WTC11 (cell line): ENCODE data around the gene RAB7A. TPM values are rescaled to one million over a fixed set of nuclear protein-coding genes. Genes with fewer than 3 reads are reported as not detected.

Experiments used
- ATAC-seq: fragments of 200-7000 bp; cut with Tn5 transposase; 2 replicates; pipeline ENCODE4 v1.10.0; 2021; ENCODE audit warnings: mild to moderate bottlenecking, moderate library complexity
- CTCF ChIA-PET: fragments of 300-600 bp; sonication (Branson Sonifier 250); formaldehyde crosslinking; loops from one replicate; lab custom pipeline; 2021; ENCODE audit warnings: antibody characterized with exemption; lab: Charles Lee
- POLR2A ChIA-PET: fragments of 350-600 bp; sonication (Branson Sonifier 250); formaldehyde crosslinking; loops from one replicate; lab custom pipeline; 2021; ENCODE audit warnings: antibody characterized with exemption; lab: Charles Lee
- DNase-seq: peaks from one replicate; pipeline ENCODE4 v3.0.0; 2021; ENCODE audit warnings: low spot score
- H3K27ac Mint-ChIP-seq: 2 replicates; pipeline ENCODE4 v1.8.0; 2021; ENCODE audit warnings: mixed read lengths
- H3K27me3 Mint-ChIP-seq: 2 replicates; pipeline ENCODE4 v1.8.0; 2021; ENCODE audit warnings: low read depth, mild to moderate bottlenecking, moderate library complexity, mixed read lengths
- H3K36me3 Mint-ChIP-seq: 2 replicates; pipeline ENCODE4 v1.8.0; 2021; ENCODE audit warnings: mixed read lengths
- H3K4me1 Mint-ChIP-seq: 2 replicates; pipeline ENCODE4 v1.8.0; 2022; ENCODE audit warnings: mixed read lengths
- H3K4me3 Mint-ChIP-seq: 2 replicates; pipeline ENCODE4 v1.8.0; 2021; ENCODE audit warnings: mild to moderate bottlenecking, moderate library complexity, mixed read lengths
- H3K9me3 Mint-ChIP-seq: 2 replicates; pipeline ENCODE4 v1.8.0; 2021; ENCODE audit warnings: mixed read lengths
- CREM ChIP-seq: sonication (generic); formaldehyde crosslinking; IDR thresholded peaks from 2 replicates; pipeline ENCODE4 v1.8.1; 2022; ENCODE audit warnings: mild to moderate bottlenecking, missing genetic modification reagents, moderate library complexity
- ETV6 ChIP-seq: sonication (generic); formaldehyde crosslinking; IDR thresholded peaks from 2 replicates; pipeline ENCODE4 v1.8.1; 2022; ENCODE audit warnings: mild to moderate bottlenecking, missing genetic modification reagents
- HMGA2 ChIP-seq: fragments of 250-450 bp; sonication (Bioruptor Pico); IDR thresholded peaks from 2 replicates; pipeline ENCODE4 v1.4.0; 2021; ENCODE audit warnings: mild to moderate bottlenecking, moderate library complexity
- JAZF1 ChIP-seq: fragments of 250-450 bp; sonication (Bioruptor Pico); IDR thresholded peaks from 2 replicates; pipeline ENCODE4 v1.9.0; 2021; ENCODE audit warnings: moderate library complexity, mild to moderate bottlenecking, inconsistent platforms
- MYBL2 ChIP-seq: sonication (generic); formaldehyde crosslinking; IDR thresholded peaks from 2 replicates; pipeline ENCODE4 v1.8.1; 2023; ENCODE audit warnings: mild to moderate bottlenecking, moderate library complexity, missing genetic modification reagents
- NFYB ChIP-seq: sonication (generic); formaldehyde crosslinking; conservative IDR thresholded peaks from 2 replicates; pipeline ENCODE4 v1.8.0; 2022; ENCODE audit warnings: low read depth, missing genetic modification reagents
- OVOL2 ChIP-seq: fragments of 250-450 bp; sonication (Bioruptor Pico); IDR thresholded peaks from 2 replicates; pipeline ENCODE4 v1.9.0; 2021; ENCODE audit warnings: mild to moderate bottlenecking, borderline replicate concordance
- SOX15 ChIP-seq: fragments of 250-450 bp; sonication (Bioruptor Pico); IDR thresholded peaks from 2 replicates; pipeline ENCODE4 v1.9.0; 2021; ENCODE audit warnings: mild to moderate bottlenecking
- TEAD1 ChIP-seq: sonication (generic); formaldehyde crosslinking; IDR thresholded peaks from 2 replicates; pipeline ENCODE4 v1.8.0; 2022; ENCODE audit warnings: mild to moderate bottlenecking, missing genetic modification reagents
- ZBTB21 ChIP-seq: sonication (generic); formaldehyde crosslinking; IDR thresholded peaks from 2 replicates; pipeline ENCODE4 v1.8.1; 2023; ENCODE audit warnings: mild to moderate bottlenecking, missing genetic modification reagents, borderline replicate concordance
- ZNF423 ChIP-seq: fragments of 250-450 bp; sonication (Bioruptor Pico); IDR thresholded peaks from 2 replicates; pipeline ENCODE4 v2.1.2; 2022; ENCODE audit warnings: mild to moderate bottlenecking, moderate library complexity
- ZNF671 ChIP-seq: fragments of 250-450 bp; sonication (Bioruptor Pico); IDR thresholded peaks from 2 replicates; pipeline ENCODE4 v1.8.0; 2021; ENCODE audit warnings: mild to moderate bottlenecking
- total RNA-seq: library from RNA; stranded (reverse); gene quantifications from 3 replicates; pipeline ENCODE4 v1.2.3, GENCODE V29; 2021
- TF ChIP-seq, protein P1 (sequence below): fragments of 250-450 bp; sonication (Bioruptor Pico); IDR thresholded peaks from 2 replicates; pipeline ENCODE4 v1.9.0; 2021; ENCODE audit warnings: moderate library complexity, mild to moderate bottlenecking, inconsistent platforms, borderline replicate concordance
- TF ChIP-seq, protein P2 (sequence below): sonication (generic); formaldehyde crosslinking; IDR thresholded peaks from 2 replicates; pipeline ENCODE4 v1.8.1; 2023; ENCODE audit warnings: mild to moderate bottlenecking, missing genetic modification reagents, borderline replicate concordance
- TF ChIP-seq, protein P3 (sequence below): sonication (generic); formaldehyde crosslinking; IDR thresholded peaks from 2 replicates; pipeline ENCODE4 v1.8.1; 2022; ENCODE audit warnings: low read depth, mild to moderate bottlenecking, moderate library complexity, missing genetic modification reagents, borderline replicate concordance
- TF ChIP-seq, protein P4 (sequence below): sonication (generic); formaldehyde crosslinking; IDR thresholded peaks from 2 replicates; pipeline ENCODE4 v1.8.0; 2022; ENCODE audit warnings: mild to moderate bottlenecking, missing genetic modification reagents
- TF ChIP-seq, protein P5 (sequence below): fragments of 250-450 bp; sonication (Bioruptor Pico); conservative IDR thresholded peaks from 2 replicates; pipeline ENCODE4 v1.9.0; 2021; ENCODE audit warnings: mild to moderate bottlenecking
- TF ChIP-seq, protein P6 (sequence below): sonication (generic); formaldehyde crosslinking; IDR thresholded peaks from 2 replicates; pipeline ENCODE4 v1.8.0; 2022; ENCODE audit warnings: missing genetic modification reagents
- TF ChIP-seq, protein P7 (sequence below): sonication (generic); formaldehyde crosslinking; IDR thresholded peaks from 2 replicates; pipeline ENCODE4 v1.8.1; 2022; ENCODE audit warnings: mild to moderate bottlenecking, missing genetic modification reagents, moderate library complexity, borderline replicate concordance

Gene RAB7A
- total RNA-seq, 1 experiment from 2014 or later: 184 TPM

DNA sequence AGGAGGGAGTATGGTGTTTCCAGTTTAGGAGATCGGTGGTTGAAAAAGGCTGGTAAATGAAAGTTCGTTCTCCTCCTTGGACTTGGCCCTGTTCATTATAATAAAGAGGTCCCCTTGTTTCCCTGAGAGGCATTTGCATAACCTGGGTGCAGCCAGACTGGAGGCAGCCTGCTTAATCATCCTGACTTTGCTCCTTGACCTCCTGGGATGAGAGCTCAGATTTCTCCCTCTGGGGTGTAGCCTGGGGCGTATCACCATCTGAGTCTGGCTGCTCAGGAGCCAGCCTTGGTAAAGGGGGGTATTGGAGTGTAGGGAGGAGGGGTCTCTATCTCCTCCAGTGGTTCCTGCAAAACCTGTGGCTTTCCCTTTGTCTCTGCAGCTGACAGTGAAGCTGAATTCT, 132.2 kb downstream of the RAB7A start (continued):
- TF ChIP-seq, protein P1, sequence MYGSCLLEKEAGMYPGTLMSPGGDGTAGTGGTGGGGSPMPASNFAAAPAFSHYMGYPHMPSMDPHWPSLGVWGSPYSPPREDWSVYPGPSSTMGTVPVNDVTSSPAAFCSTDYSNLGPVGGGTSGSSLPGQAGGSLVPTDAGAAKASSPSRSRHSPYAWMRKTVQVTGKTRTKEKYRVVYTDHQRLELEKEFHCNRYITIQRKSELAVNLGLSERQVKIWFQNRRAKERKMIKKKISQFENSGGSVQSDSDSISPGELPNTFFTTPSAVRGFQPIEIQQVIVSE (CRISPR knock-in tag): no peak

DNA sequence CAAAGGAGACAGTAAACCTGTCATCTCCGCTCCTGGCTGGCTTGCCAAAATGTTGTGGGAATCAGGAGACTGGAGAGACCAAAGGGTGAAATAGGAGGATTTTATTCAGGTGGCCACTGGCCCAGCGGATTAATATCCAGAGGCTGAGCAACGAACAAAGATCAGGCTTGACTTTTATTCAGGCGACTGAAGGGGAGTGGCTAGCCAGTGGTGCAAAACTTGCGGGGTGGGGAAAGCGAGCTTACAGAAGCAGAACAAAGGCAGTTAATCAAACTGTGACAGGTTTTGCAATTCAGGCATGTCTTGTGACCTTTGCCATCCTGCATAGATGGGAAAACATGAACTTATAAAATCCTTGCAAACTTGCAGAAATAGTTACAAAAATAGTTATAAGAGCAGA, 133.6 kb downstream of the RAB7A start:
- no peak overlapping the region for H3K27ac Mint-ChIP-seq
- DNase-seq (no peak), ATAC-seq (no peak)
- peaks cover 75% of the 10 kb centered on the region for H3K9me3 Mint-ChIP-seq
- TF ChIP-seq TEAD1 (CRISPR knock-in tag): no peak
- TF ChIP-seq, protein P2, sequence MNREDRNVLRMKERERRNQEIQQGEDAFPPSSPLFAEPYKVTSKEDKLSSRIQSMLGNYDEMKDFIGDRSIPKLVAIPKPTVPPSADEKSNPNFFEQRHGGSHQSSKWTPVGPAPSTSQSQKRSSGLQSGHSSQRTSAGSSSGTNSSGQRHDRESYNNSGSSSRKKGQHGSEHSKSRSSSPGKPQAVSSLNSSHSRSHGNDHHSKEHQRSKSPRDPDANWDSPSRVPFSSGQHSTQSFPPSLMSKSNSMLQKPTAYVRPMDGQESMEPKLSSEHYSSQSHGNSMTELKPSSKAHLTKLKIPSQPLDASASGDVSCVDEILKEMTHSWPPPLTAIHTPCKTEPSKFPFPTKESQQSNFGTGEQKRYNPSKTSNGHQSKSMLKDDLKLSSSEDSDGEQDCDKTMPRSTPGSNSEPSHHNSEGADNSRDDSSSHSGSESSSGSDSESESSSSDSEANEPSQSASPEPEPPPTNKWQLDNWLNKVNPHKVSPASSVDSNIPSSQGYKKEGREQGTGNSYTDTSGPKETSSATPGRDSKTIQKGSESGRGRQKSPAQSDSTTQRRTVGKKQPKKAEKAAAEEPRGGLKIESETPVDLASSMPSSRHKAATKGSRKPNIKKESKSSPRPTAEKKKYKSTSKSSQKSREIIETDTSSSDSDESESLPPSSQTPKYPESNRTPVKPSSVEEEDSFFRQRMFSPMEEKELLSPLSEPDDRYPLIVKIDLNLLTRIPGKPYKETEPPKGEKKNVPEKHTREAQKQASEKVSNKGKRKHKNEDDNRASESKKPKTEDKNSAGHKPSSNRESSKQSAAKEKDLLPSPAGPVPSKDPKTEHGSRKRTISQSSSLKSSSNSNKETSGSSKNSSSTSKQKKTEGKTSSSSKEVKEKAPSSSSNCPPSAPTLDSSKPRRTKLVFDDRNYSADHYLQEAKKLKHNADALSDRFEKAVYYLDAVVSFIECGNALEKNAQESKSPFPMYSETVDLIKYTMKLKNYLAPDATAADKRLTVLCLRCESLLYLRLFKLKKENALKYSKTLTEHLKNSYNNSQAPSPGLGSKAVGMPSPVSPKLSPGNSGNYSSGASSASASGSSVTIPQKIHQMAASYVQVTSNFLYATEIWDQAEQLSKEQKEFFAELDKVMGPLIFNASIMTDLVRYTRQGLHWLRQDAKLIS (CRISPR knock-in tag): no peak
- no peak for TF ChIP-seq MYBL2 (CRISPR knock-in tag)
- TF ChIP-seq OVOL2: no peak
- TF ChIP-seq HMGA2: no peak
- no peak for TF ChIP-seq ZBTB21 (CRISPR knock-in tag)
- TF ChIP-seq SOX15: no peak
- no peak for TF ChIP-seq JAZF1
- TF ChIP-seq, protein P3, sequence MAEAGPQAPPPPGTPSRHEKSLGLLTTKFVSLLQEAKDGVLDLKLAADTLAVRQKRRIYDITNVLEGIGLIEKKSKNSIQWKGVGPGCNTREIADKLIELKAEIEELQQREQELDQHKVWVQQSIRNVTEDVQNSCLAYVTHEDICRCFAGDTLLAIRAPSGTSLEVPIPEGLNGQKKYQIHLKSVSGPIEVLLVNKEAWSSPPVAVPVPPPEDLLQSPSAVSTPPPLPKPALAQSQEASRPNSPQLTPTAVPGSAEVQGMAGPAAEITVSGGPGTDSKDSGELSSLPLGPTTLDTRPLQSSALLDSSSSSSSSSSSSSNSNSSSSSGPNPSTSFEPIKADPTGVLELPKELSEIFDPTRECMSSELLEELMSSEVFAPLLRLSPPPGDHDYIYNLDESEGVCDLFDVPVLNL (CRISPR knock-in tag): no peak
- peaks cover 59% of the 10 kb centered on the region for H3K36me3 Mint-ChIP-seq
- peaks cover 6% of the 10 kb centered on the region for H3K4me1 Mint-ChIP-seq
- H3K4me3 Mint-ChIP-seq: no peak overlapping the region
- ChIA-PET POLR2A (no interaction called here), CTCF (no interaction called here)
- H3K27me3 Mint-ChIP-seq: peaks cover 32% of the 10 kb centered on the region

DNA sequence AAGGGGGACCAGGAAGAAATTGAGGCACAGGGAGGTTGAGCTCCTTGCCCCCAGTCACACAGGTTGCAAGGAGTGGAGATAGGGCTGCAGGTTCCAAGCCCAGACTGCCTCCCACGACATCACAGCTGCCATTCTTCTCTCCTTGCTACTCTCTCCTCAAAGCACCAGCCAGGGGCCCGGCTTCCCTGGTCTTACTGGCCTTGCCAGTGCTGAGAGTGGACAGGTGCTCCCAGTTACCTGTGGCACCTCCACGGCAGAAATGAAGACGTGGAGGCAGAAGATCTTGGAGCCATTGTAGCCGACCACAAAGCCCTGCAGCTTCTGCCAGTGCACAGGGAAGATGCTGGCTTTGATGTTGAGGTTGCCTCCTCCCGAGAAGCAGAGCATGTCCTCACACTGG, 135.5 kb downstream of the RAB7A start:
- no peak for DNase-seq
- peaks cover 56% of the 10 kb centered on the region for H3K9me3 Mint-ChIP-seq
- POLR2A ChIA-PET: no interaction called here
- no peak for TF ChIP-seq NFYB (CRISPR knock-in tag)
- no peak for TF ChIP-seq ETV6 (CRISPR knock-in tag)
- TF ChIP-seq, protein P4, sequence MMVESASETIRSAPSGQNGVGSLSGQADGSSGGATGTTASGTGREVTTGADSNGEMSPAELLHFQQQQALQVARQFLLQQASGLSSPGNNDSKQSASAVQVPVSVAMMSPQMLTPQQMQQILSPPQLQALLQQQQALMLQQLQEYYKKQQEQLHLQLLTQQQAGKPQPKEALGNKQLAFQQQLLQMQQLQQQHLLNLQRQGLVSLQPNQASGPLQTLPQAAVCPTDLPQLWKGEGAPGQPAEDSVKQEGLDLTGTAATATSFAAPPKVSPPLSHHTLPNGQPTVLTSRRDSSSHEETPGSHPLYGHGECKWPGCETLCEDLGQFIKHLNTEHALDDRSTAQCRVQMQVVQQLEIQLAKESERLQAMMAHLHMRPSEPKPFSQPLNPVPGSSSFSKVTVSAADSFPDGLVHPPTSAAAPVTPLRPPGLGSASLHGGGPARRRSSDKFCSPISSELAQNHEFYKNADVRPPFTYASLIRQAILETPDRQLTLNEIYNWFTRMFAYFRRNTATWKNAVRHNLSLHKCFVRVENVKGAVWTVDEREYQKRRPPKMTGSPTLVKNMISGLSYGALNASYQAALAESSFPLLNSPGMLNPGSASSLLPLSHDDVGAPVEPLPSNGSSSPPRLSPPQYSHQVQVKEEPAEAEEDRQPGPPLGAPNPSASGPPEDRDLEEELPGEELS (CRISPR knock-in tag): no peak
- no peak for TF ChIP-seq ZNF671 (CRISPR knock-in tag)
- TF ChIP-seq, protein P1 (CRISPR knock-in tag): no peak
- TF ChIP-seq, protein P5, sequence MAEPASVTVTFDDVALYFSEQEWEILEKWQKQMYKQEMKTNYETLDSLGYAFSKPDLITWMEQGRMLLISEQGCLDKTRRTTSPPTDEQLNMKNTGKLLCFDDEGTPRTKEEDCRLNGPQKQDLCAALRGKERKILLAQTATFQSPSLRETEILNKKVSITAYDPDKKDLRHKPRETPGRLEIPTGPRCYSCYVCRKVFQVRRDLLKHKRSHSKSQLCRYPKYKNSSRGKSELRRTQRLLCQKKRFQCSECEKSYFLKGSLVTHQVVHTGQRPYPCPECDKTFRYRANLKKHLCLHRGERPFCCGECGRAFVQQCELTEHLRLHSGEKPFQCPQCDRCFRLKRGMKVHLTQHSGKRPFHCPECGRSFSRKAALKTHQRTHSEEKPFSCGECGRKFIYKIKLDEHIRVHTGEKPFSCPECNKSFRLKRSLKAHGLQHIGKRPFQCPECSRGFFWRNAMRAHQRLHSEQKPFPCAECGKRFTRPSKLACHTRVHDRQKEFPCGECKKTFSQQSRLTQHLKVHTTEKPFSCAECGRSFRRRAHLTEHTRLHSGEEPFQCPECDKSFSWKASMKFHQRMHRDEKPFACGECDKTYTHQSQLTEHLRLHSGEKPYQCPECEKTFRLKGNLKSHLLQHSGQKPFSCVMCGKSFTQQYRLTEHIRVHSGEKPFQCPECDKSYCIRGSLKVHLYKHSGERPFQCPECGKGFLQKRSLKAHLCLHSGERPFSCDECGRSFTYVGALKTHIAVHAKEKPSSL (CRISPR knock-in tag): no peak
- TF ChIP-seq, protein P6, sequence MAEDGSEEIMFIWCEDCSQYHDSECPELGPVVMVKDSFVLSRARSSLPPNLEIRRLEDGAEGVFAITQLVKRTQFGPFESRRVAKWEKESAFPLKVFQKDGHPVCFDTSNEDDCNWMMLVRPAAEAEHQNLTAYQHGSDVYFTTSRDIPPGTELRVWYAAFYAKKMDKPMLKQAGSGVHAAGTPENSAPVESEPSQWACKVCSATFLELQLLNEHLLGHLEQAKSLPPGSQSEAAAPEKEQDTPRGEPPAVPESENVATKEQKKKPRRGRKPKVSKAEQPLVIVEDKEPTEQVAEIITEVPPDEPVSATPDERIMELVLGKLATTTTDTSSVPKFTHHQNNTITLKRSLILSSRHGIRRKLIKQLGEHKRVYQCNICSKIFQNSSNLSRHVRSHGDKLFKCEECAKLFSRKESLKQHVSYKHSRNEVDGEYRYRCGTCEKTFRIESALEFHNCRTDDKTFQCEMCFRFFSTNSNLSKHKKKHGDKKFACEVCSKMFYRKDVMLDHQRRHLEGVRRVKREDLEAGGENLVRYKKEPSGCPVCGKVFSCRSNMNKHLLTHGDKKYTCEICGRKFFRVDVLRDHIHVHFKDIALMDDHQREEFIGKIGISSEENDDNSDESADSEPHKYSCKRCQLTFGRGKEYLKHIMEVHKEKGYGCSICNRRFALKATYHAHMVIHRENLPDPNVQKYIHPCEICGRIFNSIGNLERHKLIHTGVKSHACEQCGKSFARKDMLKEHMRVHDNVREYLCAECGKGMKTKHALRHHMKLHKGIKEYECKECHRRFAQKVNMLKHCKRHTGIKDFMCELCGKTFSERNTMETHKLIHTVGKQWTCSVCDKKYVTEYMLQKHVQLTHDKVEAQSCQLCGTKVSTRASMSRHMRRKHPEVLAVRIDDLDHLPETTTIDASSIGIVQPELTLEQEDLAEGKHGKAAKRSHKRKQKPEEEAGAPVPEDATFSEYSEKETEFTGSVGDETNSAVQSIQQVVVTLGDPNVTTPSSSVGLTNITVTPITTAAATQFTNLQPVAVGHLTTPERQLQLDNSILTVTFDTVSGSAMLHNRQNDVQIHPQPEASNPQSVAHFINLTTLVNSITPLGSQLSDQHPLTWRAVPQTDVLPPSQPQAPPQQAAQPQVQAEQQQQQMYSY (CRISPR knock-in tag): no peak
- no peak for TF ChIP-seq ZNF423 (CRISPR knock-in tag)
- TF ChIP-seq CREM (CRISPR knock-in tag): no peak
- TF ChIP-seq, protein P7, sequence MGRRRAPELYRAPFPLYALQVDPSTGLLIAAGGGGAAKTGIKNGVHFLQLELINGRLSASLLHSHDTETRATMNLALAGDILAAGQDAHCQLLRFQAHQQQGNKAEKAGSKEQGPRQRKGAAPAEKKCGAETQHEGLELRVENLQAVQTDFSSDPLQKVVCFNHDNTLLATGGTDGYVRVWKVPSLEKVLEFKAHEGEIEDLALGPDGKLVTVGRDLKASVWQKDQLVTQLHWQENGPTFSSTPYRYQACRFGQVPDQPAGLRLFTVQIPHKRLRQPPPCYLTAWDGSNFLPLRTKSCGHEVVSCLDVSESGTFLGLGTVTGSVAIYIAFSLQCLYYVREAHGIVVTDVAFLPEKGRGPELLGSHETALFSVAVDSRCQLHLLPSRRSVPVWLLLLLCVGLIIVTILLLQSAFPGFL (CRISPR knock-in tag): no peak

More for the DNA sequence above, 135.5 kb downstream of the RAB7A start:
- Mint-ChIP-seq H3K4me1 (peaks cover 15% of the 10 kb centered on the region), H3K27me3 (peaks cover 26% of the 10 kb centered on the region), H3K4me3 (no peak overlapping the region), H3K27ac (no peak overlapping the region), H3K36me3 (peaks cover 45% of the 10 kb centered on the region)
- CTCF ChIA-PET: no interaction called here
- no peak for ATAC-seq
